Sigmoid colon (tissue), 4 donors: ENCODE data around the gene RMND5A.

Source experiments
- EP300 ChIP-seq, 4 donors: sonication (generic); formaldehyde crosslinking; IDR thresholded peaks; one replicate each; pipeline ENCODE4 v1.6.1; 2017; ENCODE audit warnings: antibody characterized with exemption in 4 of 4
- POLR2A ChIP-seq, 2 donors: fragments of 450-650 bp; IDR thresholded peaks; one replicate each; pipeline ENCODE4 v1.6.1; 2016; ENCODE audit warnings: antibody characterized with exemption in 2 of 2, mild to moderate bottlenecking in 2 of 2, moderate library complexity in 2 of 2
- POLR2AphosphoS5 ChIP-seq, 4 donors: sonication (generic); formaldehyde crosslinking; IDR thresholded peaks; one replicate each; pipeline ENCODE4 v1.6.1; 2017; ENCODE audit warnings: antibody characterized with exemption in 4 of 4

DNA sequence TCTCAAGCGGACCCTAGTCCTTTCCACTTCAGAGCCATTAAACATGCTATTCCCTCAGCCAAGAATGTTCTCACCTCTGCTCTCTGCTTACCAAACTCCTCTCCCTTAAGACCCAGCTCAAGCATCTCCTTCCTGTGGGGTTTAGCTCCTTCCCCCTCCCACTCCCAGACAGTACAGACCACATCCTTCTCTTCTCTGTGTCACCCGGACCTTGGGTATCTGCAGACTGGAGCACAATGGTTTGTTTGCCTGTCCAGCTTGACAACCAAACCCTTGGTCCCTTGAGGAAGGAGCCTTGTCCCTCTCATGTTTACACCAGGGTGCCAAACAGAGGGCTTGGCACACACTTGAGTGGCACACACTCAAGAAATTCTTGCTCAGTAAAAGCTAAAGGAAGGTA is 74.8 kb downstream of the RMND5A start:
- TF ChIP-seq POLR2A (IDR thresholded peaks at IDR 0.05) (no peak), POLR2AphosphoS5 (IDR thresholded peaks at IDR 0.05) (no peak), EP300 (IDR thresholded peaks at IDR 0.05) (no peak)
